ENCODE data around the gene ARHGAP24. TPM values are rescaled to one million over a fixed set of nuclear protein-coding genes. Genes with fewer than 3 reads are reported as not detected.
A peak's percentile ranks its signal among the peaks of the same experiment; 100 is the strongest.

The ARHGAP24 gene
- 110 TPM for polyA plus RNA-seq (ENCODE audit: insufficient read length)
- long read RNA-seq, donor 1, full-length matches to known transcripts = 11 of 48 reads
- long read RNA-seq, donor 1, partial matches to known transcripts = 37 of 48 reads
- long read RNA-seq, donor 1, other reads (novel, unspliced or antisense) = 0 of 48 reads
- long read RNA-seq, donor 2, full-length matches to known transcripts = 9 of 42 reads
- long read RNA-seq, donor 2, partial matches to known transcripts = 33 of 42 reads
- long read RNA-seq, donor 2, other reads (novel, unspliced or antisense) = 0 of 42 reads
- long read RNA-seq, donor 3, full-length matches to known transcripts = 9 of 30 reads
- long read RNA-seq, donor 3, partial matches to known transcripts = 21 of 30 reads
- long read RNA-seq, donor 3, other reads (novel, unspliced or antisense) = 0 of 30 reads
- long read RNA-seq, donor 4 = 0 reads
- long read RNA-seq, donor 5, full-length matches to known transcripts = 16 of 49 reads
- long read RNA-seq, donor 5, partial matches to known transcripts = 33 of 49 reads
- long read RNA-seq, donor 5, other reads (novel, unspliced or antisense) = 0 of 49 reads
- long read RNA-seq, donor 6, full-length matches to known transcripts = 5 of 36 reads
- long read RNA-seq, donor 6, partial matches to known transcripts = 31 of 36 reads
- long read RNA-seq, donor 6, other reads (novel, unspliced or antisense) = 0 of 36 reads
- long read RNA-seq, donor 7, full-length matches to known transcripts = 6 of 46 reads
- long read RNA-seq, donor 7, partial matches to known transcripts = 40 of 46 reads
- long read RNA-seq, donor 7, other reads (novel, unspliced or antisense) = 0 of 46 reads
- long read RNA-seq, donor 8, full-length matches to known transcripts = 12 of 17 reads
- long read RNA-seq, donor 8, partial matches to known transcripts = 5 of 17 reads
- long read RNA-seq, donor 8, other reads (novel, unspliced or antisense) = 0 of 17 reads

GRCh38 chr4:85474818-85475630 is at the start of gene ARHGAP24:
Gene ARHGAP24 (plus strand): TSS chr4:85475150.
- peak; percentile 89 for DNase-seq

DNA sequence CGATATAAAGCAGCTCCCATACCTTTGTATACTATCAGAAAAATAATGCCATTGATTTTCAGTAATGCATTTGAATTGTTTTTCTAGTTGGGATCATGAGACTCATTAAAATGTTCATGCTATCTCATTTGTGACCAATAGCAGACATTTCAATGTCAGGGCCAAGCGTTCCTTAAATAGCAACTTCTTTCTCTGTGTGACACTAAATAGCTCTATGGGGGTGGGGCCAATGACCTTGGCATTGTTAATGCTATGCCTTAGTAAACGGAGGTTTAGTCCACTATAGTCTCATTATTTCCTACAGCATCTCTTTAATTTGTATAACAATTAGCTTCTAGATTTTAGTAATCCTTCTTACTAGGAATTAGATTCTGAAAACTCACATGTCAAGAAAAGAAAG is 48.6 kb upstream of the ARHGAP24 start:
- DNase-seq = no peak

GRCh38 chr4:85427123-85427522 is 47.8 kb upstream of the ARHGAP24 start:
- DNase-seq = no peak

GRCh38 chr4:85430226-85430625 is 44.7 kb upstream of the ARHGAP24 start:
- DNase-seq = no peak

- DNase-seq = no peak
Measured at GRCh38 chr4:85430697-85431096, 44.3 kb upstream of the ARHGAP24 start.

GRCh38 chr4:85431156-85431555 is 43.8 kb upstream of the ARHGAP24 start:
- DNase-seq = no peak

- no peak for DNase-seq
Measured at GRCh38 chr4:85431881-85432485, 43.0 kb upstream of the ARHGAP24 start.

DNA sequence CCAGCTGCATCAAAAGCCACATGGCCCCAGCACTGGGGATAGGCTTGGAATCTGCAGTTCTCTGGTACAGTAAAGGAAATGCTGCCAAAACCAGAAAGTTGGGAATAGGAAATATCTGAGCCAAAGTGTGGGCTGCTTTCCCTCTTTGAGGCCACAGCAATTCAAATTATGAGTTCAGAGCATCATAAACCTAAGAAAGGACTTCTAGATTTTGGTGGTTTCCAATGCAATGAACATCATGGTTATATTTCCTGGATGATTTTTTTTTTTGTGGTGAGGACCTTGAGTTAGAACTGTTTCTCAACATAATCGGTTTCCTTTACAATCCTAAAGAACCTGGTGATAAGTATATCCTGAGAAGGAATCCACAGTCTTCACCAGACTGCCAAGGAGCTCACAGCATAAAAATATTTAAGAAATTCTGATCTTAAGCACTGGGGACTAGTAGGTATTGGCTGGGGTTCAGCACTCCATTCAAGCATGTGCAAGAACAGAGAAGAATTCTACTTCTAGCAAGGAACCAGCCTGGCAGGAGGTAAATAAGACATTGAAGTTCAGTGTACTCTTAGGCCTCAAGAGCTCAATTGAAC is 29.8 kb upstream of the ARHGAP24 start:
- no peak for DNase-seq

DNA sequence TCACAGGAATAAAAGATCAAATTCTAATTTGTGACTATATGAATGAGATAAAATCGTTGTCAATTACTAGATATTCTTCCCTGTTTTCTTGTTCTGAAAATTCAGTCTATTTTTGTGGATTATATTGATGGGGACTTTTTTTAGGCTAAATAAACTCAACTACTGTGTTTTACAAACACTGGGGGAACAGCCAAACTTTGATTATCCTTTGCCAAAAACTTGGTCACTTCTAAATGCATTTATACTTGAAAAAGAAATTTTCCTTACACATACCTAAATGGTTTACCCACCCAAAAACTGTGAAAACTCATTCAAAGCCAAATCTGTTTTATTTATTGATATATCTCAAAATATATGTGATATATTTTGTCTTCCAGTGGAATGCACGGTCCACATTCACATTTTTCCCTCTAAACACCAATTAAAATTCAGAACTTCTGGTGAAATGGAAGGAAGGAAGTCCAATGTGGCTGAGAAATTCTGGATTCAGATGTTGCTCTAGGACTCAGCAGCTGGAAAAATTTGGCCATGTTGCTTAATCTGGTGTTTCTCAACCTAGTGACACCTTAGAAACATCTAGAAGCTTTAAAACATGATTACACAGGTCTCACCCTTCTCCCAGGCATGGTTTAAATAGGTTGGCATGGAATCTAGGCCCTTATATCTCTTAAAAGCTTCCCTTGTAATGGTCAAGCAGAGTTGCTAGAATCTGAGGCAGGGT is 28.6 kb upstream of the ARHGAP24 start:
- no peak for DNase-seq

- DNase-seq = no peak
Measured at GRCh38 chr4:85448906-85449890, 25.8 kb upstream of the ARHGAP24 start.

DNA sequence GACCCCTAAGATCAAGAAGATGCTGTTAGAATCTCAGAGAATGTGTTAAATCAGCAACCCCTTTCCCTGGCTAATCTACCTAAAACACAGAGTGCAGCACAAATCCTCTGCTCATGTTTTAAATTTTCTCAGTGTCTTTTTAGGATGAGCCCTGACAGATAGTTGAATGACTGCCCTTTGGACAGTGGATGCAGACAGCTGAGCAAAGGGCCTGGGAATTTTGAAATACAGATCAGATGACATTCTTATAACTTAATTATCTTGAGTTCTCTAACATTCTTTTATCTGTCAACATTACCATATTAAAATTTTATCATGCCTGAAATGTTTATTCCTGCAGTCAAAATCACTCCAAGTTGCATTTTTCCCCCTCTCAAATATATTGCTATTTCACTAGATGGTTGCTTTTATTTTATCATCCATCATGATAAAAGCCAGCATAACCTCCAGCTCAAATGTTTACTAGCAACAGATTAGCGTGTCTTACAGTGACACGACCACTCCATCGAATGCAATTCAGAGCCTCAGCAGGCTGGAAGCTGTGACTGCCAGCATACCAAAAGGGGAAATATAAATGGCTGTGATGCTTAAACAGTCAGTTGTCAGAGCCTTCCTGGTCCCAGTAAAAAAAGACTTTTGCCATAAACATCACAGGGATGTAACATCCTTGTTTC is 22.8 kb upstream of the ARHGAP24 start:
- no peak for DNase-seq

GRCh38 chr4:85455942-85456341 is 19.0 kb upstream of the ARHGAP24 start:
- DNase-seq = no peak

DNA sequence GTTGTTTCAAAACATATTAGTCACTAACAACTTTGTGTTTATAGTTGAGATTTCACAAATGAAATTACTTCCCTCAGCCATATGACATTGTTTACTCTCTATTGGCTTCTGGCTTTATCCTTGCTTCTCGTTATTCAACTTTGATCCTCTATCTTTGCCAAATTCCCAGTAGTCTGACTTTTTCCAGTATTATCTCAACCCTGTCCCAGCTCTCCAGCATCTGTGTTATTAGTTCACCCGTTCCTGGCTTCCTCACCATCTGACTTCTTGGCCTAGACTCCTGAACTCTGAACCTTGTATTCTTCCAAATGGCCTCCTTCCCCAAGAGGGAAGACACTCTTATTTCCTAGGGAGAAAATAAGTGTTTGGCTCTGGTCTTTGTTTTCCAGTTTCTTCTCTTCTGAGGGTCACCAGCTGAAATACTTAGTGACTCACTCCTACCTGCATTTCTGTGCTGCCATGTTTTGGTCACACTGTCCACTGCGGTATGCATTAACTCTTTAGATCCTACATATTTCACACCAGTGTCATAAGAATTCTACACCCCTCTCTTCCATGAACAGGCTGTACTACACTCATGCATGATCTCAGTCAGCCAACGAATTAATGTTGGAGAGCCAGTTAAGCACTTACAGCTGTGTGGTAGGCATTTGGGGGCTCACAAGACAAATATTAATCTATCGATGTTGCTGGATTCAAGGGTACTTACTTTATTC is 17.0 kb upstream of the ARHGAP24 start:
- DNase-seq = no peak

GRCh38 chr4:85459736-85460135 is 15.2 kb upstream of the ARHGAP24 start:
- DNase-seq = no peak

DNA sequence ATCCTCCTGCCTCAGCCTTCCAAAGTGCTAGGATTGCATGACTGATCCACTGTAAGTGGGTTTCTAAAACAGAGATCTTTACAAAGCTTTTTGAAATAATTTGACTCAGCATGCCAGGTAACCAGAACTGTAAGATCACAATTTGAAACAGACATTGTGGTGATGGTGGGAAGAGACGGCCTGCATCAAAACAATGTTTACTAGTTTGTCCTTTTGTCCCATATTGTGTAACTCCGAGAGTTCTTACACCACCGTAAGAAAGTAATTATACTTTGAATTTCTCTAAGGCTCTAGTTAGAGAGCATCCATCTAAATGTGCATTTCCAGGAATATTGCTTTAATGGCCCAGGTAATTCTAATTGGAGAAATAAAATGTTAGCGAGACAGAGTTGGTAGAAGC is 594 bp upstream of the ARHGAP24 start:
- no peak for DNase-seq

DNA sequence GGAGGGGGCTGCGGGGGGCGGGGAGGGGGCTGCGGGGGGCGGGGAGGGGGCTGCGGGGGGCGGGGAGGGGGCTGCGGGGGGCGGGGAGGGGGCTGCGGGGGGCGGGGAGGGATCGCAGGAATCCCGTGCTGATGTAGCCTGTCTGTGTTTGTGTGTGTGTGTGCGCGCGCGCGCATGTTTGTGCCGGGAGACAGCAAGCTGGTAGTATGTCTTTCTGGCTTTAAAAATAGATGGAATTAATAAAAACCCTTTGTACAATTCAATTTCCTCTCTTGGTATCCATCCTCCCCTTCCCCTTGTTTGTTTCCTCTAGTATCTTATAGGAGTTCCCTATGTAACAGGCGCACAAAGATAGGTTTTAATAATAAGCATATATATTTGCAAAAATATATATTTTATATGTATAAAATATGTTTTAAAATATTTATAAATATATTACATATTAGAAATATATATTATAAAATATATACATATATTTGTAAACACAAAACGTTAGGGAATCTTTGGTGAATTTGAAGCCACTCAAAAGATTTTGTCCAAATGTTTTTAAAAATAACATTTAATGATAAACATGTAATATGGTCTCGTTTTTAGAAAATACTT is 782 bp downstream of the ARHGAP24 start:
- peak; percentile 29 for DNase-seq

- DNase-seq = no peak
Measured at GRCh38 chr4:85476381-85476780, 1.4 kb downstream of the ARHGAP24 start.

- no peak for DNase-seq
Measured at GRCh38 chr4:85477534-85477933, 2.6 kb downstream of the ARHGAP24 start.
